Stimulated activated naive CD8-positive, alpha-beta T cell treated with anti-CD3 and anti-CD28 coated beads, Interleukin-15, Interleukin-2, amounts not matched to agents 100 ng/mL and 50 ng/mL, for 24 hours (primary cell): ENCODE measurements around the gene NUP160.
A peak's percentile ranks its signal among the peaks of the same experiment; 100 is the strongest.
"Not testable (repeated sequence)": the region's sequence is repeated elsewhere in the genome, so short reads cannot be mapped to it uniquely, and the experiment has no call there.

Experiments used
- H3K27ac Mint-ChIP-seq: one replicate; pipeline ENCODE4 v1.8.0; 2021; ENCODE audit warnings: mild to moderate bottlenecking, mixed read lengths
- H3K27me3 Mint-ChIP-seq: one replicate; pipeline ENCODE4 v1.8.0; 2021; ENCODE audit warnings: mixed read lengths
- H3K36me3 Mint-ChIP-seq: one replicate; pipeline ENCODE4 v1.8.0; 2021; ENCODE audit warnings: low read depth, mixed read lengths
- H3K4me1 Mint-ChIP-seq: one replicate; pipeline ENCODE4 v1.8.0; 2021; ENCODE audit warnings: low read depth, mixed read lengths
- H3K4me3 Mint-ChIP-seq: one replicate; pipeline ENCODE4 v1.8.0; 2021; ENCODE audit warnings: mild to moderate bottlenecking, mixed read lengths
- H3K9me3 Mint-ChIP-seq: one replicate; pipeline ENCODE4 v1.8.0; 2021; ENCODE audit warnings: mixed read lengths

Gene NUP160

GRCh38 chr11:47784785-47785381 lies 63.3 kb downstream of the NUP160 start:
- Mint-ChIP-seq H3K4me1 (peaks cover 4% of the 10 kb centered on the region), H3K27ac (no peak overlapping the region), H3K36me3 (peaks cover 59% of the 10 kb centered on the region), H3K4me3 (no peak overlapping the region), H3K9me3 (no peaks in the 10 kb centered on the region), H3K27me3 (no peaks in the 10 kb centered on the region)

GRCh38 chr11:47783087-47783610 lies 65.0 kb downstream of the NUP160 start:
- Mint-ChIP-seq H3K4me3 (no peak overlapping the region), H3K36me3 (peaks cover 67% of the 10 kb centered on the region), H3K9me3 (no peaks in the 10 kb centered on the region), H3K27me3 (no peaks in the 10 kb centered on the region), H3K27ac (no peak overlapping the region), H3K4me1 (peaks cover under 1% of the 10 kb centered on the region)

- Mint-ChIP-seq H3K36me3 (peaks cover 64% of the 10 kb centered on the region), H3K27me3 (no peaks in the 10 kb centered on the region), H3K9me3 (no peaks in the 10 kb centered on the region), H3K4me1 (no peaks in the 10 kb centered on the region), H3K27ac (no peak overlapping the region), H3K4me3 (no peak overlapping the region)
Measured at GRCh38 chr11:47778878-47779483, 69.2 kb downstream of the NUP160 start.

GRCh38 chr11:47775240-47775869 lies 72.8 kb downstream of the NUP160 start:
- H3K27ac Mint-ChIP-seq, result no peak overlapping the region
- H3K4me1 Mint-ChIP-seq, result no peaks in the 10 kb centered on the region
- H3K36me3 Mint-ChIP-seq, result peaks cover 47% of the 10 kb centered on the region
- H3K9me3 Mint-ChIP-seq, result no peaks in the 10 kb centered on the region
- no peak overlapping the region for H3K4me3 Mint-ChIP-seq
- H3K27me3 Mint-ChIP-seq, result no peaks in the 10 kb centered on the region

- no peaks in the 10 kb centered on the region for H3K4me1 Mint-ChIP-seq
Measured at GRCh38 chr11:47773882-47774281, 74.3 kb downstream of the NUP160 start.

GRCh38 chr11:47769556-47769955 lies 78.6 kb downstream of the NUP160 start:
- peak overlapping the region; percentile 47 for H3K4me3 Mint-ChIP-seq
- H3K4me1 Mint-ChIP-seq, result peaks cover 16% of the 10 kb centered on the region
- not testable (repeated sequence) for H3K27me3 Mint-ChIP-seq, H3K9me3 Mint-ChIP-seq
- peak overlapping the region; percentile 54 for H3K27ac Mint-ChIP-seq
- peaks cover 17% of the 10 kb centered on the region for H3K36me3 Mint-ChIP-seq

More at GRCh38 chr11:47773882-47774281, 74.3 kb downstream of the NUP160 start:
- Mint-ChIP-seq H3K4me3 (no peak overlapping the region), H3K9me3 (no peaks in the 10 kb centered on the region), H3K27me3 (no peaks in the 10 kb centered on the region), H3K36me3 (peaks cover 33% of the 10 kb centered on the region), H3K27ac (peak overlapping the region; percentile 65)

- H3K4me1 Mint-ChIP-seq, result peaks cover 20% of the 10 kb centered on the region
- peaks cover 30% of the 10 kb centered on the region for H3K36me3 Mint-ChIP-seq
- peak overlapping the region; percentile 100 for H3K27ac Mint-ChIP-seq
- H3K27me3 Mint-ChIP-seq, result no peaks in the 10 kb centered on the region
- H3K9me3 Mint-ChIP-seq, result no peaks in the 10 kb centered on the region
- peak overlapping the region; percentile 92 for H3K4me3 Mint-ChIP-seq
Measured at GRCh38 chr11:47768101-47768612, 80.0 kb downstream of the NUP160 start.

GRCh38 chr11:47766509-47767227 lies 81.5 kb downstream of the NUP160 start:
- H3K36me3 Mint-ChIP-seq, result peaks cover 37% of the 10 kb centered on the region
- H3K4me1 Mint-ChIP-seq, result peaks cover 20% of the 10 kb centered on the region
- no peaks in the 10 kb centered on the region for H3K9me3 Mint-ChIP-seq
- peak overlapping the region; percentile 92 for H3K4me3 Mint-ChIP-seq
- peak overlapping the region; percentile 99 for H3K27ac Mint-ChIP-seq
- H3K27me3 Mint-ChIP-seq, result no peaks in the 10 kb centered on the region

GRCh38 chr11:47765086-47765485 lies 83.1 kb downstream of the NUP160 start:
- H3K9me3 Mint-ChIP-seq, result no peaks in the 10 kb centered on the region
- peak overlapping the region; percentile 99 for H3K27ac Mint-ChIP-seq
- H3K4me1 Mint-ChIP-seq, result peaks cover 21% of the 10 kb centered on the region
- H3K27me3 Mint-ChIP-seq, result no peaks in the 10 kb centered on the region
- peak overlapping the region; percentile 92 for H3K4me3 Mint-ChIP-seq
- peaks cover 51% of the 10 kb centered on the region for H3K36me3 Mint-ChIP-seq

- not testable (repeated sequence) for H3K9me3 Mint-ChIP-seq, H3K27me3 Mint-ChIP-seq, H3K27ac Mint-ChIP-seq, H3K4me3 Mint-ChIP-seq, H3K4me1 Mint-ChIP-seq
- peaks cover 76% of the 10 kb centered on the region for H3K36me3 Mint-ChIP-seq
Measured at GRCh38 chr11:47759291-47759690, 88.9 kb downstream of the NUP160 start.

GRCh38 chr11:47756208-47756607 lies 91.9 kb downstream of the NUP160 start:
- H3K36me3 Mint-ChIP-seq, result peaks cover 77% of the 10 kb centered on the region
- no peaks in the 10 kb centered on the region for H3K9me3 Mint-ChIP-seq
- peaks cover 6% of the 10 kb centered on the region for H3K4me1 Mint-ChIP-seq
- H3K27ac Mint-ChIP-seq, result no peak overlapping the region
- H3K27me3 Mint-ChIP-seq, result no peaks in the 10 kb centered on the region
- no peak overlapping the region for H3K4me3 Mint-ChIP-seq

GRCh38 chr11:47750725-47751124 lies 97.4 kb downstream of the NUP160 start:
- no peak overlapping the region for H3K27ac Mint-ChIP-seq
- H3K27me3 Mint-ChIP-seq, result no peaks in the 10 kb centered on the region
- H3K4me1 Mint-ChIP-seq, result peaks cover 8% of the 10 kb centered on the region
- H3K36me3 Mint-ChIP-seq, result peaks cover 64% of the 10 kb centered on the region
- H3K9me3 Mint-ChIP-seq, result no peaks in the 10 kb centered on the region
- H3K4me3 Mint-ChIP-seq, result no peak overlapping the region

- not testable (repeated sequence) for H3K27me3 Mint-ChIP-seq, H3K4me3 Mint-ChIP-seq, H3K27ac Mint-ChIP-seq, H3K4me1 Mint-ChIP-seq, H3K9me3 Mint-ChIP-seq
- H3K36me3 Mint-ChIP-seq, result peaks cover 70% of the 10 kb centered on the region
Measured at GRCh38 chr11:47742494-47742893, 105.7 kb downstream of the NUP160 start.

GRCh38 chr11:47737817-47738216 lies 110.3 kb downstream of the NUP160 start:
- H3K9me3 Mint-ChIP-seq, H3K4me1 Mint-ChIP-seq, H3K4me3 Mint-ChIP-seq, H3K27me3 Mint-ChIP-seq, H3K27ac Mint-ChIP-seq: not testable (repeated sequence)
- peaks cover 59% of the 10 kb centered on the region for H3K36me3 Mint-ChIP-seq

- Mint-ChIP-seq H3K4me3 (no peak overlapping the region), H3K4me1 (no peaks in the 10 kb centered on the region), H3K36me3 (peaks cover 80% of the 10 kb centered on the region), H3K27ac (no peak overlapping the region), H3K27me3 (no peaks in the 10 kb centered on the region), H3K9me3 (no peaks in the 10 kb centered on the region)
Measured at GRCh38 chr11:47732271-47732670, 115.9 kb downstream of the NUP160 start.
